MCF 10A (cell line): ENCODE data around the gene ACTN1. TPM values are rescaled to one million over a fixed set of nuclear protein-coding genes. Genes with fewer than 3 reads are reported as not detected.

Source experiments
- BruUV-seq: library from RNA; stranded (reverse); fragments of 400-500 nt; replicated peaks from 2 replicates; lab custom pipeline; 2021; lab: Mats Ljungman, UMichigan
- CTCF ChIA-PET: fragments of 300-600 bp; sonication (Branson Sonifier 250); formaldehyde crosslinking; extraction: SDS; loops from one replicate; lab custom pipeline; 2021; ENCODE audit warnings: antibody characterized with exemption, inconsistent platforms; lab: Yijun Ruan, JAX
- POLR2A ChIA-PET: fragments of 300-600, 350-650 bp; sonication (Branson Sonifier 250); formaldehyde crosslinking; extraction: SDS; loops from one replicate; lab custom pipeline; 2020; ENCODE audit warnings: antibody characterized with exemption, inconsistent platforms; lab: Yijun Ruan, JAX
- DNase-seq: peaks from one replicate; pipeline ENCODE4 v3.0.0-alpha.2; 2018; ENCODE audit not compliant: unreplicated experiment
- H3K27ac Mint-ChIP-seq: one replicate; pipeline ENCODE4 v1.8.0; 2022; ENCODE audit warnings: mild to moderate bottlenecking, low read depth, mixed read lengths; ENCODE audit not compliant: unreplicated experiment
- H3K27me3 Mint-ChIP-seq: one replicate; pipeline ENCODE4 v1.8.0; 2022; ENCODE audit warnings: mixed read lengths; ENCODE audit not compliant: insufficient read depth, unreplicated experiment
- H3K36me3 Mint-ChIP-seq: one replicate; pipeline ENCODE4 v1.8.0; 2022; ENCODE audit warnings: mild to moderate bottlenecking, moderate library complexity, mixed read lengths; ENCODE audit not compliant: insufficient read depth, unreplicated experiment
- H3K4me1 Mint-ChIP-seq: one replicate; pipeline ENCODE4 v1.8.0; 2022; ENCODE audit warnings: mixed read lengths; ENCODE audit not compliant: insufficient read depth, unreplicated experiment
- H3K4me3 Mint-ChIP-seq: one replicate; pipeline ENCODE4 v1.8.0; 2022; ENCODE audit warnings: mild to moderate bottlenecking, moderate library complexity, mixed read lengths; ENCODE audit not compliant: unreplicated experiment
- H3K9me3 Mint-ChIP-seq: one replicate; pipeline ENCODE4 v1.8.0; 2022; ENCODE audit warnings: mixed read lengths; ENCODE audit not compliant: unreplicated experiment
- CTCF ChIP-seq: fragments of 200-600 bp; IDR thresholded peaks from one replicate; pipeline ENCODE4 v1.8.0; 2022; ENCODE audit warnings: antibody characterized with exemption, mild to moderate bottlenecking; ENCODE audit not compliant: unreplicated experiment
- intact Hi-C: fragments of 100-400 bp; cut with micrococcal nuclease; formaldehyde crosslinking; loops from 2 replicates; pipeline ENCODE4 v1.14.1; 2022
- total RNA-seq: library from RNA; stranded (reverse); gene quantifications from 2 replicates; pipeline ENCODE4 v1.2.3, GENCODE V29; 2022

ACTN1 gene
- total RNA-seq, 1 experiment from 2014 or later: 312 TPM

- ChIA-PET CTCF (interaction anchor here (0.6 to 1.9 kb wide), 5 partner anchors 9 to 169 kb away, joined by 3 to 11 read pairs (median 5); no protein-coding TSS in a partner anchor), POLR2A (no interaction called here)
- Mint-ChIP-seq H3K27me3 (no peaks in the 10 kb centered on the region), H3K4me1 (peaks cover 17% of the 10 kb centered on the region), H3K9me3 (peaks cover 3% of the 10 kb centered on the region), H3K36me3 (peaks cover 31% of the 10 kb centered on the region), H3K4me3 (no peak overlapping the region), H3K27ac (no peak overlapping the region)
- no TSS peak for BruUV-seq
- TF ChIP-seq CTCF: no peak
- intact Hi-C loops: no loop called here
- DNase-seq: no peak
Observed at GRCh38 chr14:68931063-68931462, 48.0 kb downstream of the ACTN1 start.

GRCh38 chr14:68929623-68930307, 49.3 kb downstream of the ACTN1 start:
- intact Hi-C loops: no loop called here
- Mint-ChIP-seq H3K4me1 (peaks cover 20% of the 10 kb centered on the region), H3K27me3 (no peaks in the 10 kb centered on the region), H3K4me3 (no peak overlapping the region), H3K36me3 (peaks cover 33% of the 10 kb centered on the region), H3K27ac (no peak overlapping the region), H3K9me3 (peaks cover 7% of the 10 kb centered on the region)
- no peak for DNase-seq
- POLR2A ChIA-PET: interaction anchor here (1.3 kb wide), 1 partner anchor 10 kb away, joined by 5 read pairs; no protein-coding TSS in a partner anchor
- no TSS peak for BruUV-seq
- no peak for TF ChIP-seq CTCF
- CTCF ChIA-PET: interaction anchor here (0.6 to 1.4 kb wide), 4 partner anchors 8 to 22 kb away, joined by 3 to 5 read pairs (median 4); no protein-coding TSS in a partner anchor

- H3K27me3 Mint-ChIP-seq: no peaks in the 10 kb centered on the region
- no peak overlapping the region for H3K4me3 Mint-ChIP-seq
- ChIA-PET POLR2A (no interaction called here), CTCF (interaction anchor here (0.6 kb wide), 1 partner anchor 21 kb away, joined by 3 read pairs; no protein-coding TSS in a partner anchor)
- peak overlapping the region; percentile 58 for H3K27ac Mint-ChIP-seq
- peaks cover 25% of the 10 kb centered on the region for H3K4me1 Mint-ChIP-seq
- H3K9me3 Mint-ChIP-seq: peaks cover 7% of the 10 kb centered on the region
- no peak for TF ChIP-seq CTCF
- peaks cover 38% of the 10 kb centered on the region for H3K36me3 Mint-ChIP-seq
- no peak for DNase-seq
- BruUV-seq: no TSS peak
- intact Hi-C loops: no loop called here
Observed at GRCh38 chr14:68928770-68929550, 50.1 kb downstream of the ACTN1 start.
